DMS153 (cell line): Measurements from ENCODE around the gene BTK.

ENCODE experiments used
- DNase-seq: peaks from one replicate; lab custom pipeline; 2025; lab: John Stamatoyannopoulos, UW

Gene BTK

GRCh38 chrX:101385795-101386541, at the start of gene BTK:
Gene BTK, minus strand, starts transcription at chrX:101386191. Its CDS starts 10,907 bp downstream, at chrX:101375284.
- no peak for DNase-seq

- no peak for DNase-seq
These were observed 44.6 kb upstream of the BTK start for GRCh38 chrX:101430457-101431078.

GRCh38 chrX:101429934-101430333, 43.9 kb upstream of the BTK start:
- DNase-seq, result no peak

GRCh38 chrX:101427954-101428353, 42.0 kb upstream of the BTK start:
- DNase-seq, result no peak

- no peak for DNase-seq
These were observed 33.5 kb upstream of the BTK start for GRCh38 chrX:101419489-101419888.

- no peak for DNase-seq
These were observed 32.2 kb upstream of the BTK start for GRCh38 chrX:101417981-101418841.

- no peak for DNase-seq
These were observed 31.2 kb upstream of the BTK start for GRCh38 chrX:101417190-101417589.

- DNase-seq, result no peak
These were observed 30.7 kb upstream of the BTK start for GRCh38 chrX:101416691-101417090.

- DNase-seq, result peak; percentile 0
These were observed 29.5 kb upstream of the BTK start for GRCh38 chrX:101415180-101416145.

- no peak for DNase-seq
These were observed 26.0 kb upstream of the BTK start for GRCh38 chrX:101411984-101412383.

GRCh38 chrX:101410461-101410860, 24.5 kb upstream of the BTK start:
- no peak for DNase-seq

GRCh38 chrX:101409043-101409442, 23.1 kb upstream of the BTK start:
- DNase-seq, result no peak

GRCh38 chrX:101408532-101408841, 22.5 kb upstream of the BTK start:
- DNase-seq, result no peak

GRCh38 chrX:101407748-101408531, 21.9 kb upstream of the BTK start, which contains the start of the genes GLA and HNRNPH2:
Gene GLA, minus strand, starts transcription at chrX:101407925. Its CDS starts 22 bp downstream, at chrX:101407903.
Gene HNRNPH2, plus strand, starts transcription at chrX:101408222. Its CDS starts 3,767 bp downstream, at chrX:101411989.
- peak; percentile 96 for DNase-seq

GRCh38 chrX:101407167-101407747, 21.3 kb upstream of the BTK start:
- DNase-seq, result no peak

- DNase-seq, result no peak
These were observed 13.8 kb upstream of the BTK start for GRCh38 chrX:101399825-101400224.

GRCh38 chrX:101398694-101399093, 12.7 kb upstream of the BTK start:
- DNase-seq, result no peak

GRCh38 chrX:101397779-101398178, 11.8 kb upstream of the BTK start:
- no peak for DNase-seq

GRCh38 chrX:101395789-101396188, 9.8 kb upstream of the BTK start:
- DNase-seq, result no peak

- no peak for DNase-seq
These were observed 8.4 kb upstream of the BTK start for GRCh38 chrX:101394372-101394771.
